ENCODE measurements around the gene EZH1. TPM values are rescaled to one million over a fixed set of nuclear protein-coding genes. Genes with fewer than 3 reads are reported as not detected.

EZH1 gene
- total and polyA plus RNA-seq, 10 of the 15 experiments (the other 5 are each of a cell fraction or from before 2014, with no cell fraction given), result 6.1 to 43.3 (median 16.8) TPM

- TF ChIP-seq ZBTB40 (IDR thresholded peaks at IDR 0.05; ENCODE audit: borderline replicate concordance) (peak; percentile 51; the same call in 1 of the 2 replicates), JUNB (IDR thresholded peaks at IDR 0.05) (no peak), RUNX3 (IDR thresholded peaks at IDR 0.05; ENCODE audit: low read length) (no peak), PAX5 (IDR thresholded peaks at IDR 0.05; ENCODE audit: borderline replicate concordance, low read depth, low read length) (peak; percentile 46; the same call in 1 of the 2 replicates), SPI1 (IDR thresholded peaks at IDR 0.05; ENCODE audit: borderline replicate concordance, insufficient read depth, low read depth, low read length) (no peak), NKRF (conservative IDR thresholded peaks at IDR 0.05) (peak; percentile 76), BHLHE40 (IDR thresholded peaks at IDR 0.05; ENCODE audit: borderline replicate concordance in 1 of 2, low read depth in 2 of 2, low read length in 1 of 2) (peak; percentile 45 to 83; a peak in 3 of 4 replicates), EED (IDR thresholded peaks at IDR 0.05; ENCODE audit: low read depth) (0 out of 2 replicates have a peak, but pooled peaks have one; percentile 19), GABPA (IDR thresholded peaks at IDR 0.05; ENCODE audit: low read depth) (no peak), ESRRA (IDR thresholded peaks at IDR 0.05; ENCODE audit: low read length) (no peak), NBN (IDR thresholded peaks at IDR 0.05) (peak; percentile 79), CUX1 (IDR thresholded peaks at IDR 0.05; ENCODE audit: insufficient replicate concordance, low read depth, low read length) (peak; percentile 40), SMC3 (IDR thresholded peaks at IDR 0.05; ENCODE audit: borderline replicate concordance, low read length) (peak; percentile 65; the same call in 1 of the 2 replicates), MLLT1 (IDR thresholded peaks at IDR 0.05) (peak; percentile 97), YY1 (IDR thresholded peaks at IDR 0.05; ENCODE audit: low read depth, low read length) (peak; percentile 90), ZNF217 (IDR thresholded peaks at IDR 0.05) (peak; percentile 78)
Observed at GRCh38 chr17:42679492-42680330, 65.1 kb downstream of the EZH1 start (continued).

All from GM12878 (cell line).